ENCODE results near the gene KCNG2. TPM values are rescaled to one million over a fixed set of nuclear protein-coding genes. Genes with fewer than 3 reads are reported as not detected.

Gene KCNG2
- total RNA-seq, 1 donor, result not detected

DNA sequence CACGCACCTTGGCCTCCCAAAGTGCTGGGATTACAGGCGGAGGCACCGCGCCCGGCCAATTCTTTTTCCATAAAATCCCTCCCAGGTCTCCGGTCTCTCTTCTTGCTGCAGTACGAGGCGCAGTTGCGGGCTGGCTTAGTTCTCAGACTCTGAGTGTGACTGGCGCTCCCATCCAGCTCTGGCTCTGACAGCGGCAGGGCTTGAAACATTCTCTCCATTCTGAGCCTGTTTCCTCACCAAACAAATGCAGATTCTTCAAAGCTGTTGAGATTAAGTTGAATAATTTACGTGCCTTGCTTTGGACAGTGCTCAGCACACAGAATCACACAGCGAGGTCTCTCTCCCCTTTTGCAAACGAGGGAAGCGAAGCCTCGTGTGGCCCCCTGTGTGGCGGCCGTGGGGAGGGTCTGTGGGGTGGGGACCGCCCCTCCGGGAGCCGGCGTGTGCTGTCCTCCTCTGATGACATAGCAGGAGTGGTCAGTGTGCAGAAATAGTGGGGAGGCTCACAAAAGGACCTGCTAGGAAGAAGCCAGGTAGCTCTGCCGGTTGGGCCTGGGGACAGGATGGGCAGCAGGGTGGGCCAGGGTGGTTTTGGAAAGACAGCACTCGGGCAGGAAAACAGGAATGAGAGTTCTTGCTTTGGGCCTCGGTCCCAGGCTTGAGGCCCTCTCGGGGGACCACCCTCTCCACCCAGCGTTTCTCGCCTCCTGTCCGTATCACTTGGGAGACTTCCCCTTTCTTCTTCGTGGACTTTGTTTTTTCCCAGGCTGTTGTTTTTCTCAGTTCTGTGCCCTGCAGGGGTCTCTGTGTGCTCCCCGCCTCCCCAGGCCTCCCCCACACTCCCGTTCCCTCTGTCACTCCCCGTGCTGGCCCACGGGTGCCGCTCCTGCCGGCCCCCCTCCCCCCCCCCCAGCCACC, 75.0 kb downstream of the KCNG2 start:
- Histone ChIP-seq H3K27ac (ENCODE audit: low read depth, low read length) (no peak overlapping the region), H3K79me2 (ENCODE audit: insufficient read depth, low read length) (no peaks in the 10 kb centered on the region), H3K36me3 (ENCODE audit: insufficient read depth, low read length) (no peaks in the 10 kb centered on the region), H2AFZ (ENCODE audit: low read length) (no peak overlapping the region), H3K27me3 (ENCODE audit: insufficient read depth, low read length) (peaks cover 18% of the 10 kb centered on the region), H3K4me3 (ENCODE audit: insufficient read depth, low read length) (no peak overlapping the region), H4K20me1 (ENCODE audit: insufficient read depth, low read length) (no peaks in the 10 kb centered on the region), H3K4me2 (ENCODE audit: insufficient read depth, low read length) (no peak overlapping the region), H3K4me1 (ENCODE audit: insufficient read depth, low read length) (no peaks in the 10 kb centered on the region), H3K9me3 (ENCODE audit: low read depth, low read length) (no peaks in the 10 kb centered on the region)
- TF ChIP-seq, protein P1, sequence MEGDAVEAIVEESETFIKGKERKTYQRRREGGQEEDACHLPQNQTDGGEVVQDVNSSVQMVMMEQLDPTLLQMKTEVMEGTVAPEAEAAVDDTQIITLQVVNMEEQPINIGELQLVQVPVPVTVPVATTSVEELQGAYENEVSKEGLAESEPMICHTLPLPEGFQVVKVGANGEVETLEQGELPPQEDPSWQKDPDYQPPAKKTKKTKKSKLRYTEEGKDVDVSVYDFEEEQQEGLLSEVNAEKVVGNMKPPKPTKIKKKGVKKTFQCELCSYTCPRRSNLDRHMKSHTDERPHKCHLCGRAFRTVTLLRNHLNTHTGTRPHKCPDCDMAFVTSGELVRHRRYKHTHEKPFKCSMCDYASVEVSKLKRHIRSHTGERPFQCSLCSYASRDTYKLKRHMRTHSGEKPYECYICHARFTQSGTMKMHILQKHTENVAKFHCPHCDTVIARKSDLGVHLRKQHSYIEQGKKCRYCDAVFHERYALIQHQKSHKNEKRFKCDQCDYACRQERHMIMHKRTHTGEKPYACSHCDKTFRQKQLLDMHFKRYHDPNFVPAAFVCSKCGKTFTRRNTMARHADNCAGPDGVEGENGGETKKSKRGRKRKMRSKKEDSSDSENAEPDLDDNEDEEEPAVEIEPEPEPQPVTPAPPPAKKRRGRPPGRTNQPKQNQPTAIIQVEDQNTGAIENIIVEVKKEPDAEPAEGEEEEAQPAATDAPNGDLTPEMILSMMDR (IDR thresholded peaks at IDR 0.05; ENCODE audit: extremely low read depth, low read depth, low read length), result no peak
- DNase-seq (ENCODE audit: insufficient read length, low spot score, missing footprints), result peak; percentile 44

DNA sequence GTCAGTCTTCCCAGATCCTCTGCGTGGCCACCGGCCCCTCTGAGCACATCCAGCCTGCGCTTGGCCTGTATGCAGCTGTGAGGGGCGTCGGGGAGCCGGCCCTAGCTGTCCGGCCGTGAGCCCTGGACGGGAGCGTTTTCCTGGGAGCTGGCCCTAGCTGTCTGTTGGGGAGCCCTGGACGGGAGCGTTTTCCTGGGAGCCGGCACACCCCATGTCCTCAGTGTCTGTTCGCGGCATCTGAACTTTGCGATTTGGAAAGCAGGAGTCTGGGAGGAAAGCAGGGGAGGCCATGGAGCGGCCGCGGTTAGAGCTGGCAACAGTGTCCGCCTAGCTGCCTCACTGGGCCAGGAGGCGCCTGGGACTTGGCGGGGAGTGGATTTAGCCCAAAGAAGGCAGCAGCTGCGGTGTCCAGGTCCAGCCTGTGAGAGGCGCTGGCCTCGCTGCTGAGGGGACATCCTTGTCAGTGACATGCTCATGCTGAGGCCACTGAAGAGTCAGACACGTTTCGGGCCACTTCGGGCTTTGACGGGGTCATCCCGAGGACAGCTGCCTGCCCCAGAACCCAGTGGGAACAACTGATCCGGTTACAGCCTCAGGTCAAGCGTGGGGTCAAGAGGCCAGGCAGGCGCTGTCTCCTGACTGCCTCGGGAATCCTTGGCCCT, 75.8 kb downstream of the KCNG2 start:
- H4K20me1 ChIP-seq (ENCODE audit: insufficient read depth, low read length), result no peaks in the 10 kb centered on the region
- peaks cover 18% of the 10 kb centered on the region for H3K27me3 ChIP-seq (ENCODE audit: insufficient read depth, low read length)
- H2AFZ ChIP-seq (ENCODE audit: low read length), result no peak overlapping the region
- H3K27ac ChIP-seq (ENCODE audit: low read depth, low read length), result no peak overlapping the region
- TF ChIP-seq, protein P1 (IDR thresholded peaks at IDR 0.05; ENCODE audit: extremely low read depth, low read depth, low read length), result no peak
- no peak overlapping the region for H3K4me3 ChIP-seq (ENCODE audit: insufficient read depth, low read length)
- DNase-seq (ENCODE audit: insufficient read length, low spot score, missing footprints), result peak; percentile 82
- no peaks in the 10 kb centered on the region for H3K36me3 ChIP-seq (ENCODE audit: insufficient read depth, low read length)
- no peak overlapping the region for H3K4me2 ChIP-seq (ENCODE audit: insufficient read depth, low read length)
- no peaks in the 10 kb centered on the region for H3K79me2 ChIP-seq (ENCODE audit: insufficient read depth, low read length)
- H3K9me3 ChIP-seq (ENCODE audit: low read depth, low read length), result no peaks in the 10 kb centered on the region
- no peaks in the 10 kb centered on the region for H3K4me1 ChIP-seq (ENCODE audit: insufficient read depth, low read length)

DNA sequence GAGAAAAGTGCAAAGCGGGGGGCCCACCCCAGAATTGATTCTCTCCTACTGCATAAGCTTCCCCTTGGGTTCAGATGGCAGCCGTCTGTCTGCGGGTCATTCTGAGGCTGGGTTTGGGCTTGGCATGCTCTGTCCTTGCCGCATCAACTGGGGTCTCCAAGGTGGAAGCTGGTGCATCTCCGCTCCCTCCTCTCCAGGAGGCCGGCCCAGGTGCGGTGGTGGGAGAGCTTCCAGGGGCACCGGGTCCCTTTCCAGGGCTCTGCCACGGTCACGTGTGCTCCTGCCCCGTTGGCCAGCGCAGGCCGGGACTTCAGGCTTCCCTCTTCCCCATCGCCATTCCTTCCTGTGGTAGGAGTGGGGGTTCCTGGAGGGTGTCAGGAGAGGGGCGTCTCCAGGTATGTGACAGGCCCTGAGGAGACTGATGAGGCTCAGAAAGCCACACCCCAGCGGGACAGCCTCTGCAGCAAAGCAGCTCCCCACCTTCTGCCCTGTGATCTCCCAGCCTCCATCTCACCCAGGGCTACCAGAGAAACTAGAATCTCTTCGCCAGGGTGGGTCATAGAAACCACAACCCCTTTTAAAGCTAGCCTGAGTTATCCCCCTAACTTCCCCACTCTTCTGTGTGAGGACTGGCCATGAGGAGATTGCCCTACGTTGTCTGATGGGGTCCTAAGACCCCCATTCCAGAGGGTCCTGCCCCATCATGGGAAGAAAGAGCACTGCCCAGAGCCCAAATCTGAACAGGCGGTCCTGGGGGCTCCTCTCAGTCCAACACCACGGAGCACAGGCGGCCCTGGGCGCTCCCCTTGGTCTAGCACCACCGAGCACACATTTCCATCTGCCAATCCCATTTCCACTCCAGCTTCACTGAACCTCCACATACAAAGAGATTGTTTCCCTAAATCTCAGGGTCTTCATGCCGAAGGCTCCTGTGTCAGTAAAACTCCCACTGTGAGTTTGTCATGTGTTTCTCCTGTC, 77.1 kb downstream of the KCNG2 start:
- no peaks in the 10 kb centered on the region for H3K4me1 ChIP-seq (ENCODE audit: insufficient read depth, low read length)
- no peak overlapping the region for H3K4me3 ChIP-seq (ENCODE audit: insufficient read depth, low read length)
- no peaks in the 10 kb centered on the region for H3K36me3 ChIP-seq (ENCODE audit: insufficient read depth, low read length)
- H3K27ac ChIP-seq (ENCODE audit: low read depth, low read length), result no peak overlapping the region
- peak; percentile 76 for DNase-seq (ENCODE audit: insufficient read length, low spot score, missing footprints)
- peaks cover 16% of the 10 kb centered on the region for H3K27me3 ChIP-seq (ENCODE audit: insufficient read depth, low read length)
- H3K9me3 ChIP-seq (ENCODE audit: low read depth, low read length), result no peaks in the 10 kb centered on the region
- TF ChIP-seq, protein P1 (IDR thresholded peaks at IDR 0.05; ENCODE audit: extremely low read depth, low read depth, low read length), result no peak
- H3K79me2 ChIP-seq (ENCODE audit: insufficient read depth, low read length), result no peaks in the 10 kb centered on the region
- no peak overlapping the region for H3K4me2 ChIP-seq (ENCODE audit: insufficient read depth, low read length)
- no peaks in the 10 kb centered on the region for H4K20me1 ChIP-seq (ENCODE audit: insufficient read depth, low read length)
- H2AFZ ChIP-seq (ENCODE audit: low read length), result no peak overlapping the region
